Breast epithelium (tissue), 4 donors: ENCODE results near the gene EFNA5. TPM values are rescaled to one million over a fixed set of nuclear protein-coding genes. Genes with fewer than 3 reads are reported as not detected.

Experiments used
- DNase-seq, 2 donors: peaks; one replicate each; pipeline ENCODE4 v3.0.0-alpha.2; 2019; ENCODE audit warnings: low spot score in 2 of 2
- H3K27ac ChIP-seq, 2 donors: fragments of 200-600 bp; sonication (generic) in 1 of 2; one replicate each; pipeline ENCODE4 v1.5.1; 2016 to 2019; ENCODE audit warnings: mild to moderate bottlenecking in 1 of 2
- H3K27me3 ChIP-seq, 2 donors: fragments of 200-600 bp; sonication (generic) in 1 of 2; one replicate each; pipeline versions ENCODE4 v1.5.1 to v1.6.0; 2017 to 2019; ENCODE audit warnings: control low read depth in 1 of 2, mild to moderate bottlenecking in 1 of 2
- H3K36me3 ChIP-seq: fragments of 200-600 bp; one replicate; pipeline ENCODE4 v1.5.1; 2019
- H3K4me1 ChIP-seq, 2 donors: fragments of 200-600 bp; sonication (generic); one replicate each; pipeline ENCODE4 v1.5.1; 2016 to 2019; ENCODE audit warnings: control low read depth in 1 of 2
- H3K4me3 ChIP-seq, 3 donors: fragments of 200-600 bp; sonication (generic); 1 replicate in 2 of 3; 2 replicates in 1 of 3; pipeline ENCODE4 v1.5.1; 2016 to 2019; ENCODE audit warnings: mild to moderate bottlenecking in 3 of 3, moderate library complexity in 2 of 3
- H3K9me3 ChIP-seq, 2 donors: fragments of 200-600 bp; sonication (generic) in 1 of 2; one replicate each; pipeline ENCODE4 v1.5.1; 2016 to 2019; ENCODE audit warnings: control low read depth in 1 of 2
- POLR2A ChIP-seq: fragments of 450-650 bp; IDR thresholded peaks from one replicate; pipeline ENCODE4 v1.6.1; 2016; ENCODE audit warnings: antibody characterized with exemption, mild to moderate bottlenecking, moderate library complexity
- POLR2AphosphoS5 ChIP-seq, 3 donors: sonication (generic); formaldehyde crosslinking; IDR thresholded peaks; one replicate each; pipeline ENCODE4 v1.6.1; 2017; ENCODE audit warnings: antibody characterized with exemption in 3 of 3
- intact Hi-C: fragments of 100-400 bp; cut with DNase I; formaldehyde crosslinking; loops from one replicate; pipeline ENCODE4 v1.15.1; 2023; ENCODE audit warnings: low total_unique reads
- total RNA-seq, 3 donors: library from RNA; depleted of rRNA; stranded (reverse); fragments of >200 nt; gene quantifications; one replicate each; pipeline ENCODE4 v1.1.0, GENCODE V29; 2016
- TF ChIP-seq, protein P1 (sequence below), 3 donors: fragments of 450-650 bp; IDR thresholded peaks; one replicate each; pipeline ENCODE4 v1.5.1; 2016 to 2017; ENCODE audit warnings: antibody characterized with exemption in 3 of 3, mild to moderate bottlenecking in 3 of 3, moderate library complexity in 3 of 3

EFNA5 gene
- total RNA-seq, 3 donors from 2014 or later = 12.1 to 34.2 (median 12.3) TPM

GRCh38 chr5:107426209-107426608 lies 244.5 kb downstream of the EFNA5 start:
- Histone ChIP-seq H3K27ac (peak overlapping the region; percentile 59 to 65), H3K27me3 (no peaks in the 10 kb centered on the region), H3K36me3 (no peaks in the 10 kb centered on the region), H3K4me3 (no peak overlapping the region), H3K9me3 (no peaks in the 10 kb centered on the region), H3K4me1 (peaks cover 0 to 4% of the 10 kb centered on the region in 2 donors)
- no peak for DNase-seq
- TF ChIP-seq POLR2AphosphoS5 (IDR thresholded peaks at IDR 0.05) (no peak), POLR2A (no peak)
- TF ChIP-seq, protein P1, sequence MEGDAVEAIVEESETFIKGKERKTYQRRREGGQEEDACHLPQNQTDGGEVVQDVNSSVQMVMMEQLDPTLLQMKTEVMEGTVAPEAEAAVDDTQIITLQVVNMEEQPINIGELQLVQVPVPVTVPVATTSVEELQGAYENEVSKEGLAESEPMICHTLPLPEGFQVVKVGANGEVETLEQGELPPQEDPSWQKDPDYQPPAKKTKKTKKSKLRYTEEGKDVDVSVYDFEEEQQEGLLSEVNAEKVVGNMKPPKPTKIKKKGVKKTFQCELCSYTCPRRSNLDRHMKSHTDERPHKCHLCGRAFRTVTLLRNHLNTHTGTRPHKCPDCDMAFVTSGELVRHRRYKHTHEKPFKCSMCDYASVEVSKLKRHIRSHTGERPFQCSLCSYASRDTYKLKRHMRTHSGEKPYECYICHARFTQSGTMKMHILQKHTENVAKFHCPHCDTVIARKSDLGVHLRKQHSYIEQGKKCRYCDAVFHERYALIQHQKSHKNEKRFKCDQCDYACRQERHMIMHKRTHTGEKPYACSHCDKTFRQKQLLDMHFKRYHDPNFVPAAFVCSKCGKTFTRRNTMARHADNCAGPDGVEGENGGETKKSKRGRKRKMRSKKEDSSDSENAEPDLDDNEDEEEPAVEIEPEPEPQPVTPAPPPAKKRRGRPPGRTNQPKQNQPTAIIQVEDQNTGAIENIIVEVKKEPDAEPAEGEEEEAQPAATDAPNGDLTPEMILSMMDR (IDR thresholded peaks at IDR 0.05) = no peak
- intact Hi-C loops = no loop called here

- intact Hi-C loops = no loop called here
- H3K36me3 ChIP-seq = no peaks in the 10 kb centered on the region
- peaks cover 0 to 4% of the 10 kb centered on the region in 2 donors for H3K4me1 ChIP-seq
- no peak overlapping the region for H3K4me3 ChIP-seq
- DNase-seq = peak in 1 of 2 donors; percentile 29
- no peaks in the 10 kb centered on the region for H3K27me3 ChIP-seq
- no peaks in the 10 kb centered on the region for H3K9me3 ChIP-seq
- no peak for TF ChIP-seq POLR2AphosphoS5 (IDR thresholded peaks at IDR 0.05)
- TF ChIP-seq, protein P1 (IDR thresholded peaks at IDR 0.05) = no peak
- no peak for TF ChIP-seq POLR2A
- H3K27ac ChIP-seq = peak overlapping the region; percentile 59 to 65
Measured at GRCh38 chr5:107425541-107426031, 245.2 kb downstream of the EFNA5 start.

- DNase-seq = no peak
- no peak overlapping the region for H3K4me3 ChIP-seq
- intact Hi-C loops = no loop called here
- H3K36me3 ChIP-seq = no peaks in the 10 kb centered on the region
- H3K4me1 ChIP-seq = peaks cover 0 to 4% of the 10 kb centered on the region in 2 donors
- no peaks in the 10 kb centered on the region for H3K27me3 ChIP-seq
- TF ChIP-seq POLR2AphosphoS5 (IDR thresholded peaks at IDR 0.05) (no peak), POLR2A (no peak)
- TF ChIP-seq, protein P1 (IDR thresholded peaks at IDR 0.05) = no peak
- no peaks in the 10 kb centered on the region for H3K9me3 ChIP-seq
- H3K27ac ChIP-seq = peak overlapping the region; percentile 59 to 65
Measured at GRCh38 chr5:107424491-107424890, 246.2 kb downstream of the EFNA5 start.

- no peak for DNase-seq
- intact Hi-C loops = no loop called here
- no peak overlapping the region for H3K4me3 ChIP-seq
- H3K27me3 ChIP-seq = no peaks in the 10 kb centered on the region
- H3K36me3 ChIP-seq = no peaks in the 10 kb centered on the region
- peaks cover 0 to 4% of the 10 kb centered on the region in 2 donors for H3K4me1 ChIP-seq
- peak overlapping the region in 1 of 2 donors; percentile 12 for H3K27ac ChIP-seq
- H3K9me3 ChIP-seq = no peaks in the 10 kb centered on the region
- TF ChIP-seq, protein P1 (IDR thresholded peaks at IDR 0.05) = no peak
- TF ChIP-seq POLR2AphosphoS5 (IDR thresholded peaks at IDR 0.05) = no peak
- TF ChIP-seq POLR2A = no peak
Measured at GRCh38 chr5:107422494-107422893, 248.2 kb downstream of the EFNA5 start.

GRCh38 chr5:107419498-107419897 lies 251.2 kb downstream of the EFNA5 start:
- TF ChIP-seq POLR2AphosphoS5 (IDR thresholded peaks at IDR 0.05) (no peak), POLR2A (no peak)
- TF ChIP-seq, protein P1 (IDR thresholded peaks at IDR 0.05) = no peak
- no peak overlapping the region for H3K27ac ChIP-seq
- intact Hi-C loops = no loop called here
- no peaks in the 10 kb centered on the region for H3K36me3 ChIP-seq
- peaks cover 0 to 1% of the 10 kb centered on the region in 2 donors for H3K4me1 ChIP-seq
- no peak for DNase-seq
- H3K4me3 ChIP-seq = no peak overlapping the region
- no peaks in the 10 kb centered on the region for H3K9me3 ChIP-seq
- H3K27me3 ChIP-seq = no peaks in the 10 kb centered on the region
